Fibroblast of the aortic adventitia (primary cell): ENCODE results near the gene GRIK4. TPM values are rescaled to one million over a fixed set of nuclear protein-coding genes. Genes with fewer than 3 reads are reported as not detected.

Experiments used
- DNase-seq: peaks from one replicate; pipeline ENCODE4 v3.0.0-alpha.2; 2010; ENCODE audit warnings: low read depth
- H3K4me3 ChIP-seq: 2 replicates; pipeline ENCODE4 v1.5.1; 2011; ENCODE audit warnings: low read depth, mild to moderate bottlenecking, control low read depth, low read length, moderate library complexity
- total RNA-seq: library from RNA; depleted of rRNA; stranded (reverse); fragments of >200 nt; gene quantifications from 2 replicates; pipeline ENCODE4 v1.2.3, GENCODE V29; 2012; ENCODE audit warnings: low replicate concordance
- TF ChIP-seq, protein P1 (sequence below): IDR thresholded peaks from 2 replicates; pipeline ENCODE4 v1.5.1; 2011; ENCODE audit warnings: mild to moderate bottlenecking, low read length, control low read depth, inconsistent platforms; ENCODE audit not compliant: insufficient read depth

Gene GRIK4
- total RNA-seq, 1 donor: not detected

DNA sequence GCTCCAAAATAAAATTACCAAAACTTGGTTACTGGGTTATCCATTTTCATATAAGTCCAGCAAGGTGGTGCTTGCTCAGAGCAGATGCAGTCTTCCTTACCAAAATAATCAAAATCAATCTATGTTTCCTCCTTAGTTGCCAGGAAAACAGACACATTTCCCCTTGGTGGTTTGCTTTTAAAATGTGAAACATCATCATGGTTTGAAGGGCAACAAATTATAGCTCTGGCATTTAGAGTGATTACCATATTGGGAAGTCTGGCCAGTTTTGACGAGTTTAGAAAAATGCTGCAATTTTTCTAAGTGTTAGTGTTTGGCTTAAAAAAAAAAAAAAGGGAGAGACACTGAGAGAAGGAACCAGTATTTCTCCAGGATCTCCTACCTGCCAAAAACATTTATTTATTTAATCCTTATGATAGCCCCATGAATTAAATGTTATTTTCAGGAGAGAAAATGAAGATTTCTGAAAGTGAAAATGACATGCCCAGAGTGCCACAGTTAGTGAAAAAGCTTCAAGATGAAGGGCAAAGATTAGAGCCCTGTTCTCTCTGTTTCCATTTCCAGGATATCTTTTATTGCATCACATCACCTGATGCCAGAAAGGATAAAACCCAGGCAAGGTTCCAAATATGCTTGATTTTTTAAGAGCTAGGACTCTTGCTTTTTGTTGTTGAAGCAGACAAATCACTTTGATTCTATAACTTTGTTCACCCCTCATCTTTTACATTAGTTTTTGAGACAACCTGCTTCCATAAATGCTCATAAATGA is 482.7 kb downstream of the GRIK4 start:
- TF ChIP-seq, protein P1, sequence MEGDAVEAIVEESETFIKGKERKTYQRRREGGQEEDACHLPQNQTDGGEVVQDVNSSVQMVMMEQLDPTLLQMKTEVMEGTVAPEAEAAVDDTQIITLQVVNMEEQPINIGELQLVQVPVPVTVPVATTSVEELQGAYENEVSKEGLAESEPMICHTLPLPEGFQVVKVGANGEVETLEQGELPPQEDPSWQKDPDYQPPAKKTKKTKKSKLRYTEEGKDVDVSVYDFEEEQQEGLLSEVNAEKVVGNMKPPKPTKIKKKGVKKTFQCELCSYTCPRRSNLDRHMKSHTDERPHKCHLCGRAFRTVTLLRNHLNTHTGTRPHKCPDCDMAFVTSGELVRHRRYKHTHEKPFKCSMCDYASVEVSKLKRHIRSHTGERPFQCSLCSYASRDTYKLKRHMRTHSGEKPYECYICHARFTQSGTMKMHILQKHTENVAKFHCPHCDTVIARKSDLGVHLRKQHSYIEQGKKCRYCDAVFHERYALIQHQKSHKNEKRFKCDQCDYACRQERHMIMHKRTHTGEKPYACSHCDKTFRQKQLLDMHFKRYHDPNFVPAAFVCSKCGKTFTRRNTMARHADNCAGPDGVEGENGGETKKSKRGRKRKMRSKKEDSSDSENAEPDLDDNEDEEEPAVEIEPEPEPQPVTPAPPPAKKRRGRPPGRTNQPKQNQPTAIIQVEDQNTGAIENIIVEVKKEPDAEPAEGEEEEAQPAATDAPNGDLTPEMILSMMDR: no peak
- DNase-seq: no peak
- no peak overlapping the region for H3K4me3 ChIP-seq

DNA sequence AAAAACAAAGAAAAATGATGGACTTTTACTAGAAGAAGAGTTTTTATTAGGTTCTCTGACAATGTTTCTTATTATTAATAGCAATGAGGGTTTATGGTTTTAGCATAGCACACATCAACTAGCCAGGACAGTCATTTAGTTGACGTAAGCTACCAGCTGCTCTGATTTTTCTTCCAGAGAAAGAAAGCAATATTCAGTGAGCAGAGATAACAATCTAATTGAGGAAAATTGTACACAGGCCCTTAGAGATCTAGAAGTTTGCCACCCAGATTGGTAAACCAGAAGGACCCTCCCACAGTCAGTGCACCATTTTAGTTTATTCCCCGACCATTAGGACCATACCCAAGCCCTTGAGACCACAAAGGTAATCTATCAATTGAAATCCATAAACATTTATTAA is 483.6 kb downstream of the GRIK4 start:
- TF ChIP-seq, protein P1: no peak
- H3K4me3 ChIP-seq: no peak overlapping the region
- DNase-seq: no peak

DNA sequence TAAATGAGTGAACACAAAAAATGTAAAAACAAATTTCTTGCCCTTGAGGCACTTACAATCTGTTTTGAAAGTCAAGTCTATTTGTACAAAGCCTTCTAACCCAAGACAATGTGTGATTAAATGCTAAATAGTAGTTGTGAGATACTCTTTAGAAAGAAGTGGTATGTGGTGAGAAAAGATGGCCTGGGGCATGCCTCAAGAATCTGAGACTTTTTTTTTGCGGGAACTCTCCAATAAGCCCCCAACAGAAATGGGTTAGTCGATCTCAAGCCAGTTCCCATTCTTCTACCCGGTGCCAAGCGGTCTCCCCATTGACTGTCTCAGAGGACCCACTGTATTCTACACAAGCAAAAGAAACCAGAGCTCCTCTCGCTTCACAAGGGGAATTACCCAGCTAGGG is 485.4 kb downstream of the GRIK4 start:
- TF ChIP-seq, protein P1: no peak
- DNase-seq: no peak

DNA sequence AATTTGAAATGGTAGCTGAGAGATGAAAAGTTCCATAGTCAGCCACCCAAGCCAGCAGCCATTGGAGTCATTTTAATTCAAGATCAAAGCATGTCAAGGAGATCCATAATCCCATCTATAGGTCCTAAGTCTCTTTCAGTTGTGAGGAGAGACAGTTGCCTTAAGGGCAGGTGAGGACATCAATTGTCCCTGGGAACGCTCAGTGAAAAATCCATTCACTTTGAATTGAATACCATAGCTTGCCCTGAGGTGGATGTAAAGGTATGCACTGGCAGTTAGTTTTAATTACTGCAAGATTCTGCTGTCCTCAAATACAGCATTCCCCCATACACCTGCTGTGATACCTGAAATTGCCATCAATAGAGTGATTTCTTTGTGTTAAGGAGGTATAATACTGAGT is 487.0 kb downstream of the GRIK4 start:
- no peak overlapping the region for H3K4me3 ChIP-seq
- TF ChIP-seq, protein P1: no peak
- no peak for DNase-seq

More for the DNA sequence above, 485.4 kb downstream of the GRIK4 start:
- no peak overlapping the region for H3K4me3 ChIP-seq

DNA sequence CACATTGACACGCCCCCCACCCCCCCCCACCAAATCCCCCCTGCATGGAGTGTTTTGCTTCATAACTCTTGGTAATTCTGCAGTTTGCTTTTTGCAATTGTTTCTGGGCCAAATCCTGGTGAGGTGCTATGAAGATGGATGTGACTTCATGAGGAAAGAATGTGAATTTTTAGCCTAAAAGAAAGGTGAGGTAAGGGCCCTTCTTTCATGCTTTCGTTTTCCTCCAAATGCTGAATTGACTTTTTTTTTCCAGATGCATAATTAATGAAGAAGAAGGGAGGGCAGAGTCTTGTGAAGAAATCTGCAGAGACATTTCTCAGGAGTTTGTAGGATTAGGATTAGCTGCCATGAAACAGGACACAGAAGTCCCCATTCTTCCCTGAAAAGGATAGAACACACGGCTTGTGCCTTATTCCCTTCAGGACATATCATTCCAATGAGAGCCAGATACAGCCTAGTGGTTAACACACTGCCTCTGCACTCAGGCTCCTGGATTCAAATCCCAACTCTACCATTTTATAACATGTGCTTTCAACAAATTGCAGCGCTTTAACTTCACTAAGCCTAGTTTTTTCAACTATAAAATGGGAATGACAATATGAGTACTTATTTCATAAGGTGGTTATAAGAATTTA is 492.8 kb downstream of the GRIK4 start:
- TF ChIP-seq, protein P1: no peak
- no peak overlapping the region for H3K4me3 ChIP-seq
- no peak for DNase-seq

- DNase-seq: no peak
- TF ChIP-seq, protein P1: no peak
- H3K4me3 ChIP-seq: no peak overlapping the region
These were observed 495.4 kb downstream of the GRIK4 start for GRCh38 chr11:121006922-121007321.

- H3K4me3 ChIP-seq: no peak overlapping the region
- no peak for DNase-seq
- TF ChIP-seq, protein P1: no peak
These were observed 497.0 kb downstream of the GRIK4 start for GRCh38 chr11:121008551-121008950.
